GDM1 (cell line): ENCODE results near the gene PYCR2.

Experiments used
- DNase-seq: peaks from one replicate; lab custom pipeline; 2025; lab: John Stamatoyannopoulos, UW

Gene PYCR2

GRCh38 chr1:225919906-225920305 is 4.1 kb downstream of the PYCR2 start:
- DNase-seq = no peak

- no peak for DNase-seq
Observed at GRCh38 chr1:225918280-225918679, 5.8 kb downstream of the PYCR2 start.

GRCh38 chr1:225917536-225917935 is 6.5 kb downstream of the PYCR2 start:
- no peak for DNase-seq

- no peak for DNase-seq
Observed at GRCh38 chr1:225917101-225917500, 6.9 kb downstream of the PYCR2 start.

GRCh38 chr1:225915538-225915991 is 8.5 kb downstream of the PYCR2 start:
- no peak for DNase-seq

- DNase-seq = no peak
Observed at GRCh38 chr1:225914947-225915346, 9.1 kb downstream of the PYCR2 start.

- DNase-seq = no peak
Observed at GRCh38 chr1:225914391-225914790, 9.7 kb downstream of the PYCR2 start.

- DNase-seq = no peak
Observed at GRCh38 chr1:225911191-225912130, 12.6 kb downstream of the PYCR2 start.

GRCh38 chr1:225909477-225909876 is 14.6 kb downstream of the PYCR2 start:
- DNase-seq = no peak

- no peak for DNase-seq
Observed at GRCh38 chr1:225908773-225909172, 15.3 kb downstream of the PYCR2 start.

- no peak for DNase-seq
Observed at GRCh38 chr1:225908013-225908640, 15.9 kb downstream of the PYCR2 start.

- no peak for DNase-seq
Observed at GRCh38 chr1:225907341-225907740, 16.7 kb downstream of the PYCR2 start.

- DNase-seq = no peak
Observed at GRCh38 chr1:225906467-225906866, 17.6 kb downstream of the PYCR2 start.

- no peak for DNase-seq
Observed at GRCh38 chr1:225903623-225904022, 20.4 kb downstream of the PYCR2 start.

- no peak for DNase-seq
Observed at GRCh38 chr1:225899044-225899925, 24.8 kb downstream of the PYCR2 start.

GRCh38 chr1:225897595-225898514 is 26.2 kb downstream of the PYCR2 start:
- DNase-seq = no peak

GRCh38 chr1:225896937-225897549 is 27.0 kb downstream of the PYCR2 start:
- DNase-seq = no peak

GRCh38 chr1:225896494-225896893 is 27.6 kb downstream of the PYCR2 start:
- no peak for DNase-seq

GRCh38 chr1:225892307-225892706 is 31.7 kb downstream of the PYCR2 start:
- no peak for DNase-seq

GRCh38 chr1:225891229-225891972 is 32.6 kb downstream of the PYCR2 start:
- DNase-seq = no peak
